ENCODE data around the gene SLC43A2.
"Not testable (repeated sequence)": the region's sequence is repeated elsewhere in the genome, so short reads cannot be mapped to it uniquely, and the experiment has no call there.

Gene SLC43A2

DNA sequence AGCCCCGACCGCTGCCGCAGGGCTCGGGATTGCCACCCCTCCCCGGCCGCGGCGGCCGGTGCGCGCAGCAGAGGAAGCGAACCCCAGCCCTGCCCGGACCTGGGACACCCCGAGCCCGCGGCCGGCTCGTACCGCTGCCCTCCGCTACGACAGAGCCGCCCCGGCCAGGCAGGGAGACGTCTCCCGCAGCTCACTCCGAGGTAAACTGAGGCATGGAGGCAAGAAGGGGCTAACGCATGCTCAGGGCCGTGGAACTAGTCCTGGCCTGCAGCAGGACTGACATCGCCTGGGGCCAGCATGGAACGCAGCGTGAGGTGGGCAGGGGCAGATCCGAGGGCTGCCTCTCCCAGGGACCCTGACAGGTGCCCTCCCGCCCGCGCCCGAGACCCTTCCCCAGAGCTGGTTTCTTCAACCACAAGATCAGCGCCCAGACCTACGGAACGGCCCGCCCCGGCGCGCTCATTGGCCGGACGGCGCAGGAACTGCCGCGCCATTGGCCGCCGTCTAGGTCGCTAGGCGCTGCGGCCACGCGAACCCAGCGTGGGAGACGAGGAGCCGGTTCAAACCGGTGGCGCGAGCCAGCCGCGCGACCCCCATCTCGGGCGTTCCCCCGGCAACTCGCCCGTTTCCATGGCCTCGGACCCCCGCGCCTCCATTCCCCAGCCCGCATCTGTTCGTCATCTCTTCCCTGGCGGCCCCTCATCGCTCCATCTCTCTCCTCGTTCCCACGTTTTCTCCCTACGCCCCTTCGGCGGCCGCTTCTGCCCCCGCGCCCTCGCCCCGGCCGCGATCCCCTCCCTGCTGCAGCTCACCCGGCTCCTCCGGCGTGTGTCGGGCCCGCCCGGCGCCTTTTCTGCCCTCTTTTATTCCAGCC lies at the start of gene SLC43A2:
Gene SLC43A2, minus strand, starts transcription at position 853 of the 874 bp plus-strand sequence. CDS start 960 bp downstream, outside the sequence.
- Histone ChIP-seq H3K27ac (ENCODE audit: low read depth, low read length) (peak within 1 kb of the TSS; percentile 84), H3K36me3 (ENCODE audit: control insufficient read depth in 5 of 5, insufficient read depth in 5 of 5, low read length in 5 of 5) (peaks cover 0 to 8% (median 0%) of the 10 kb centered on the region in 5 donors), H3K9ac (ENCODE audit: low read length in 5 of 5) (peak within 1 kb of the TSS in 4 of 5 donors; percentile 58 to 77 (median 74)), H3K27me3 (ENCODE audit: control insufficient read depth in 5 of 5, insufficient read depth in 4 of 5, low read length in 5 of 5) (no peaks in the 10 kb centered on the region), H3K4me3 (ENCODE audit: low read depth in 1 of 5, low read length in 5 of 5) (peak within 1 kb of the TSS; percentile 53 to 95 (median 74)), H3K9me3 (ENCODE audit: control insufficient read depth in 5 of 5, low read length in 5 of 5) (no peaks in the 10 kb centered on the region), H3K4me1 (ENCODE audit: control insufficient read depth in 5 of 5, insufficient read depth in 5 of 5, low read length in 5 of 5) (peaks cover 6 to 63% (median 45%) of the 10 kb centered on the region in 5 donors)

DNA sequence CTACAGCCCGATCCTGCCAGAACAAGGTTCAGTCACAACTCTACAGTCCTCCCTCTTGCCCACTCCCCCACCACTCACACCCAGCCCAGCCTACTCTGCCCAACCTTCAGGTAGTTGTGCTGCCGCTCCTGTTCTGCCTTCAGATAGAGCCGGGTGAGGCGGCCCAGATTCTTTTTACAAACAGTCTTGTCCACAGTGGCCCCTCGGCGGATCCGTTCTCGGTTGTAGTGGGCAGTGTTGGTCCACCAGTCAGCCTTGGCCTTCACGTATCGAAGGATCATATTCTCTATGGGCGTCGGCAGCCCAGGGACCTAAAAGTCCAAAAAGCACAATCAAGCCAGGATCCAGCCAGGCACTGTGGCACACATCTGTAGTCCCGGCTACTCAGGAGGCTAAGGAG lies 47.8 kb upstream of the SLC43A2 start:
- Histone ChIP-seq H3K27ac (ENCODE audit: low read depth, low read length) (no peak overlapping the region), H3K36me3 (ENCODE audit: control insufficient read depth in 5 of 5, insufficient read depth in 5 of 5, low read length in 5 of 5) (peaks cover 27 to 95% (median 94%) of the 10 kb centered on the region in 5 donors), H3K4me1 (ENCODE audit: control insufficient read depth in 5 of 5, insufficient read depth in 5 of 5, low read length in 5 of 5) (no peaks in the 10 kb centered on the region), H3K9me3 (ENCODE audit: control insufficient read depth in 5 of 5, low read length in 5 of 5) (no peaks in the 10 kb centered on the region), H3K4me3 (ENCODE audit: low read depth in 1 of 5, low read length in 5 of 5) (no peak overlapping the region), H3K27me3 (ENCODE audit: control insufficient read depth in 5 of 5, insufficient read depth in 4 of 5, low read length in 5 of 5) (no peaks in the 10 kb centered on the region), H3K9ac (ENCODE audit: low read length in 5 of 5) (no peak overlapping the region)

DNA sequence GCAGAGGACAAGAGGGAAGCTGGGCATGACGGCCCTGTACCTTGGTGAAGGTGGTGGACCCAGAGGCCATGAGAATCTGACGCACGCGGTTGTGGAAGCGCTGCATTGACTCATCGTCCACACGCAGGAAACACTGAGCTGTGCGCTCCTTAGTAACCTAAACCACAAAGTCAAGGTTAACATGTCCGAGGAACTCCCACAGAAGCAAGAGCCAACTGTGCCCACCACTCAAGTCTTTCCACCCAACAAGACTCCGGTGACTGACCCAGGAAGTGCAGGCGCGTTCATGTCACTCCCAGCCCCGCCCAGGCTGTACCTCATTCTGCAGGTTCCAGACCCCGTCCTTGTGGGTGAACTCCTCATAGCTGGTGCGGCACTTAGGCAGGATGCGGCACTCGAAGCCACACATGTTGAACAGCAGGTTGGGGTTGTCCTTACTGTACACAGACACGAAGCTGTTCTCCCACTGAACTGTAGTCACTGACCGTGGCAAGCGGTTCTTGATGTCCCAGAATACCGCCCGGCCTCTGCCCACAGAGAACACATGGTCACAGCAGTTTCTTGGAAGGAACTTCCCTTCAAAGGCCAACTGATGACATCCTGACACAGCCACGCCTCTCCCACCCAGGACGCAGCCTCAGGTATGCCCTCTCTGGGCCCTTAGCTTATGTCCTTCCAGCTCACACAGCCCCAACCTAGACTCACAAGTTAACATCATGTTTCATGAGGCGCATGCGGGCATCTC lies 44.6 kb upstream of the SLC43A2 start:
- Histone ChIP-seq H3K9ac (ENCODE audit: low read length in 5 of 5) (no peak overlapping the region), H3K9me3 (ENCODE audit: control insufficient read depth in 5 of 5, low read length in 5 of 5) (no peaks in the 10 kb centered on the region), H3K4me1 (ENCODE audit: control insufficient read depth in 5 of 5, insufficient read depth in 5 of 5, low read length in 5 of 5) (peaks cover 5 to 16% (median 12%) of the 10 kb centered on the region in 5 donors), H3K27ac (ENCODE audit: low read depth, low read length) (no peak overlapping the region), H3K4me3 (ENCODE audit: low read depth in 1 of 5, low read length in 5 of 5) (no peak overlapping the region), H3K36me3 (ENCODE audit: control insufficient read depth in 5 of 5, insufficient read depth in 5 of 5, low read length in 5 of 5) (peaks cover 24 to 84% (median 79%) of the 10 kb centered on the region in 5 donors), H3K27me3 (ENCODE audit: control insufficient read depth in 5 of 5, insufficient read depth in 4 of 5, low read length in 5 of 5) (no peaks in the 10 kb centered on the region)

GRCh38 chr17:1663934-1664333 lies 35.3 kb upstream of the SLC43A2 start:
- not testable (repeated sequence) for H3K9ac ChIP-seq (ENCODE audit: low read length in 5 of 5); H3K4me3 ChIP-seq (ENCODE audit: low read depth in 1 of 5, low read length in 5 of 5)
- H3K36me3 ChIP-seq (ENCODE audit: control insufficient read depth in 5 of 5, insufficient read depth in 5 of 5, low read length in 5 of 5): peaks cover 11 to 69% (median 63%) of the 10 kb centered on the region in 5 donors

GRCh38 chr17:1661045-1661444 lies 32.4 kb upstream of the SLC43A2 start:
- no peak overlapping the region for H3K4me3 ChIP-seq (ENCODE audit: low read depth in 1 of 5, low read length in 5 of 5)
- H3K27ac ChIP-seq (ENCODE audit: low read depth, low read length): no peak overlapping the region
- peaks cover 0 to 6% (median under 1%) of the 10 kb centered on the region in 5 donors for H3K4me1 ChIP-seq (ENCODE audit: control insufficient read depth in 5 of 5, insufficient read depth in 5 of 5, low read length in 5 of 5)
- no peaks in the 10 kb centered on the region for H3K9me3 ChIP-seq (ENCODE audit: control insufficient read depth in 5 of 5, low read length in 5 of 5)
- H3K9ac ChIP-seq (ENCODE audit: low read length in 5 of 5): no peak overlapping the region
- H3K27me3 ChIP-seq (ENCODE audit: control insufficient read depth in 5 of 5, insufficient read depth in 4 of 5, low read length in 5 of 5): no peaks in the 10 kb centered on the region
- H3K36me3 ChIP-seq (ENCODE audit: control insufficient read depth in 5 of 5, insufficient read depth in 5 of 5, low read length in 5 of 5): peaks cover 22 to 82% (median 70%) of the 10 kb centered on the region in 5 donors

More at GRCh38 chr17:1663934-1664333, 35.3 kb upstream of the SLC43A2 start:
- not testable (repeated sequence) for H3K9me3 ChIP-seq (ENCODE audit: control insufficient read depth in 5 of 5, low read length in 5 of 5); H3K27me3 ChIP-seq (ENCODE audit: control insufficient read depth in 5 of 5, insufficient read depth in 4 of 5, low read length in 5 of 5); H3K27ac ChIP-seq (ENCODE audit: low read depth, low read length)
- peaks cover 0 to 29% (median 24%) of the 10 kb centered on the region in 5 donors for H3K4me1 ChIP-seq (ENCODE audit: control insufficient read depth in 5 of 5, insufficient read depth in 5 of 5, low read length in 5 of 5)

DNA sequence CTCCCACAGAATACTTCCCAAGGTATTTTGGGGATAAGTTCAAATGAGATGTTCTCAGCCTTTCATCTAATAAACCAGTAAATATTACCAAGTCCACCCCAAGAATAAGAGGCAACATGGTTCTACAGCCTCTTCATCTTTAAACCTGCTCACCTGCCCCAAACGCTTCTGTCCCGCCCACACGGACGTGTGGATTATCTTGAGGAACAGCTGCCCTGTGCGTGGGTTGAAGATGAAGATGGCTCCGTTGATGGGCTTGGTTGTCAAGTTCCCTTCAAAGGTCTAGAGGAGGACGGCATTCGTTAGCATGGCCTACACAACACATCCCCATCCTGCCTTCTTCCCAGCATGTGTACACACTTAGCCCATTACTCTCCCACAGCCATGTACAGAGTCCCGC lies 29.5 kb upstream of the SLC43A2 start:
- Histone ChIP-seq H3K36me3 (ENCODE audit: control insufficient read depth in 5 of 5, insufficient read depth in 5 of 5, low read length in 5 of 5) (peaks cover 27 to 93% (median 85%) of the 10 kb centered on the region in 5 donors), H3K4me1 (ENCODE audit: control insufficient read depth in 5 of 5, insufficient read depth in 5 of 5, low read length in 5 of 5) (peaks cover 0 to 5% (median 0%) of the 10 kb centered on the region in 5 donors)

DNA sequence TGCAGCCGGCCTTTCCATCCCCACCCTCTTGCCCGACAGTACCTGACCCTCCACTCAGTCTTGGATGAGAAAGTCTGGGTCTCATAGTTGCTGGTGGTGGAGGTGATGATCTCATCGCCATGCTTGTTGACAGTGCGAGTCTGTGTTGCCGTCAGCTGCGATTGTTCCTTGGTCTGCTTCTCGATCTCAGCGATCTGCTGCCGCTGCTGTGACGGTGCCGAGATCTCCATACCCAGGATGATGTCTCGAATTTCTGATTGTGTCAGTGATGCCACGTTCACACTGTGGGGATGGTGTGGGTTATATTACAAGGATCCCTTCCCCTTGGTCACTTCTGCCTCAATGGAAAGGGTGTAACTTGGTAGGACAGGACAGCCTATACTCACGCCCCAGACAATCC lies 25.1 kb upstream of the SLC43A2 start:
- Histone ChIP-seq H3K27ac (ENCODE audit: low read depth, low read length) (no peak overlapping the region), H3K4me1 (ENCODE audit: control insufficient read depth in 5 of 5, insufficient read depth in 5 of 5, low read length in 5 of 5) (peaks cover 8 to 20% (median 13%) of the 10 kb centered on the region in 5 donors), H3K9ac (ENCODE audit: low read length in 5 of 5) (no peak overlapping the region), H3K36me3 (ENCODE audit: control insufficient read depth in 5 of 5, insufficient read depth in 5 of 5, low read length in 5 of 5) (peaks cover 24 to 81% (median 74%) of the 10 kb centered on the region in 5 donors), H3K27me3 (ENCODE audit: control insufficient read depth in 5 of 5, insufficient read depth in 4 of 5, low read length in 5 of 5) (no peaks in the 10 kb centered on the region), H3K4me3 (ENCODE audit: low read depth in 1 of 5, low read length in 5 of 5) (no peak overlapping the region), H3K9me3 (ENCODE audit: control insufficient read depth in 5 of 5, low read length in 5 of 5) (no peaks in the 10 kb centered on the region)

More for the DNA sequence above, 29.5 kb upstream of the SLC43A2 start:
- Histone ChIP-seq H3K27me3 (ENCODE audit: control insufficient read depth in 5 of 5, insufficient read depth in 4 of 5, low read length in 5 of 5) (no peaks in the 10 kb centered on the region), H3K9ac (ENCODE audit: low read length in 5 of 5) (no peak overlapping the region), H3K4me3 (ENCODE audit: low read depth in 1 of 5, low read length in 5 of 5) (no peak overlapping the region), H3K9me3 (ENCODE audit: control insufficient read depth in 5 of 5, low read length in 5 of 5) (no peaks in the 10 kb centered on the region), H3K27ac (ENCODE audit: low read depth, low read length) (no peak overlapping the region)

- not testable (repeated sequence) for H3K4me3 ChIP-seq (ENCODE audit: low read depth in 1 of 5, low read length in 5 of 5); H3K27me3 ChIP-seq (ENCODE audit: control insufficient read depth in 5 of 5, insufficient read depth in 4 of 5, low read length in 5 of 5); H3K27ac ChIP-seq (ENCODE audit: low read depth, low read length); H3K9me3 ChIP-seq (ENCODE audit: control insufficient read depth in 5 of 5, low read length in 5 of 5); H3K9ac ChIP-seq (ENCODE audit: low read length in 5 of 5)
- H3K36me3 ChIP-seq (ENCODE audit: control insufficient read depth in 5 of 5, insufficient read depth in 5 of 5, low read length in 5 of 5): peaks cover 19 to 72% (median 66%) of the 10 kb centered on the region in 5 donors
- H3K4me1 ChIP-seq (ENCODE audit: control insufficient read depth in 5 of 5, insufficient read depth in 5 of 5, low read length in 5 of 5): peaks cover 11 to 29% (median 22%) of the 10 kb centered on the region in 5 donors
These were observed 24.2 kb upstream of the SLC43A2 start for GRCh38 chr17:1652794-1653193.

DNA sequence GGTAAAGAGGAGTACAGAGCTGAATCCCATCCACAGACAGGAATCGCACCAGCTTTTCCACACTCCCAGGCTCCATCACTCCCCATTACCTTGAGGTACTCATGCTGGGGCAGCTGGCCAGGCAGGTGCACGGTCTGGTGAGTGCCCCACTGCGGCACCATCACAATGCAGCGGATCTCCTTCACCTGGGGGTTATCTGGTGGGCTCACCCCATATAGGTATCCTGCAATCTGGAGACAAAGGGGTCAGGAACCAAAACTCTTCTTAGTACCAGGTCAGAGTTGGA lies 22.9 kb upstream of the SLC43A2 start:
- Histone ChIP-seq H3K9ac (ENCODE audit: low read length in 5 of 5) (no peak overlapping the region), H3K4me1 (ENCODE audit: control insufficient read depth in 5 of 5, insufficient read depth in 5 of 5, low read length in 5 of 5) (peaks cover 13 to 40% (median 32%) of the 10 kb centered on the region in 5 donors), H3K27ac (ENCODE audit: low read depth, low read length) (peak overlapping the region; percentile 96), H3K27me3 (ENCODE audit: control insufficient read depth in 5 of 5, insufficient read depth in 4 of 5, low read length in 5 of 5) (no peaks in the 10 kb centered on the region), H3K9me3 (ENCODE audit: control insufficient read depth in 5 of 5, low read length in 5 of 5) (no peaks in the 10 kb centered on the region), H3K36me3 (ENCODE audit: control insufficient read depth in 5 of 5, insufficient read depth in 5 of 5, low read length in 5 of 5) (peaks cover 13 to 71% (median 62%) of the 10 kb centered on the region in 5 donors), H3K4me3 (ENCODE audit: low read depth in 1 of 5, low read length in 5 of 5) (no peak overlapping the region)

All from subcutaneous abdominal adipose tissue (tissue), 5 donors.